HEK293T (cell line): ENCODE data around the gene HACD4.

Source experiments
- ARNT ChIP-seq: fragments of 450-650 bp; IDR thresholded peaks from 2 replicates; pipeline ENCODE4 v1.6.1; 2017; ENCODE audit warnings: mild to moderate bottlenecking
- BHLHE40 ChIP-seq: fragments of 450-650 bp; IDR thresholded peaks from 2 replicates; pipeline ENCODE4 v1.6.1; 2016; ENCODE audit warnings: mild to moderate bottlenecking, moderate library complexity, borderline replicate concordance
- CTBP1 ChIP-seq: fragments of 450-650 bp; IDR thresholded peaks from 2 replicates; pipeline ENCODE4 v1.6.1; 2016; ENCODE audit warnings: borderline replicate concordance
- ELF4 ChIP-seq: fragments of 450-650 bp; IDR thresholded peaks from 2 replicates; pipeline ENCODE4 v1.6.1; 2017; ENCODE audit warnings: antibody characterized with exemption
- FOXK2 ChIP-seq: fragments of 450-650 bp; IDR thresholded peaks from 2 replicates; pipeline ENCODE4 v1.6.1; 2016; ENCODE audit warnings: mild to moderate bottlenecking
- FOXM1 ChIP-seq: fragments of 450-650 bp; IDR thresholded peaks from 2 replicates; pipeline ENCODE4 v1.6.1; 2017; ENCODE audit warnings: mild to moderate bottlenecking, borderline replicate concordance
- HDGF ChIP-seq: fragments of 450-650 bp; IDR thresholded peaks from 2 replicates; pipeline ENCODE4 v1.6.1; 2017; ENCODE audit warnings: antibody characterized with exemption, borderline replicate concordance
- SP1 ChIP-seq: fragments of 450-650 bp; IDR thresholded peaks from 2 replicates; pipeline ENCODE4 v1.6.1; 2017
- SUZ12 ChIP-seq: fragments of 450-650 bp; IDR thresholded peaks from 2 replicates; pipeline ENCODE4 v1.6.1; 2016; ENCODE audit warnings: mild to moderate bottlenecking
- TARDBP ChIP-seq: fragments of 450-650 bp; IDR thresholded peaks from 2 replicates; pipeline ENCODE4 v1.6.1; 2016
- ZNF384 ChIP-seq: fragments of 450-650 bp; IDR thresholded peaks from 2 replicates; pipeline ENCODE4 v1.6.1; 2016
- TF ChIP-seq, protein P1 (sequence below): fragments of 450-650 bp; IDR thresholded peaks from 2 replicates; pipeline ENCODE4 v1.6.1; 2016

GRCh38 chr9:21001581-21001980 lies 29.9 kb downstream of the HACD4 start:
- TF ChIP-seq SP1 (no peak), SUZ12 (no peak), CTBP1 (no peak), FOXM1 (no peak), ARNT (no peak), ELF4 (no peak), ZNF384 (no peak), TARDBP (no peak), HDGF (no peak), BHLHE40 (no peak), FOXK2 (no peak)
- TF ChIP-seq, protein P1, sequence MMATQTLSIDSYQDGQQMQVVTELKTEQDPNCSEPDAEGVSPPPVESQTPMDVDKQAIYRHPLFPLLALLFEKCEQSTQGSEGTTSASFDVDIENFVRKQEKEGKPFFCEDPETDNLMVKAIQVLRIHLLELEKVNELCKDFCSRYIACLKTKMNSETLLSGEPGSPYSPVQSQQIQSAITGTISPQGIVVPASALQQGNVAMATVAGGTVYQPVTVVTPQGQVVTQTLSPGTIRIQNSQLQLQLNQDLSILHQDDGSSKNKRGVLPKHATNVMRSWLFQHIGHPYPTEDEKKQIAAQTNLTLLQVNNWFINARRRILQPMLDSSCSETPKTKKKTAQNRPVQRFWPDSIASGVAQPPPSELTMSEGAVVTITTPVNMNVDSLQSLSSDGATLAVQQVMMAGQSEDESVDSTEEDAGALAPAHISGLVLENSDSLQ, result no peak
